GM23338 (cell line): ENCODE data around the gene UST. TPM values are rescaled to one million over a fixed set of nuclear protein-coding genes. Genes with fewer than 3 reads are reported as not detected.

Experiments used
- ATAC-seq: fragments of 200-7000 bp; cut with Tn5 transposase; 3 replicates; pipeline ENCODE4 v1.9.1; 2020
- DNase-seq: peaks from one replicate; pipeline ENCODE4 v3.0.0-alpha.2; 2015; ENCODE audit warnings: low spot score
- H2AFZ ChIP-seq: fragments of 200-600 bp; sonication (generic); 2 replicates; pipeline ENCODE4 v1.8.0; 2016; ENCODE audit warnings: antibody characterized with exemption, mild to moderate bottlenecking, moderate library complexity
- H3F3A ChIP-seq: fragments of 200-600 bp; sonication (generic); replicated peaks from 2 replicates; pipeline ENCODE4 v1.8.0; 2017; ENCODE audit warnings: antibody characterized with exemption, mixed run types, low read depth
- H3K27ac ChIP-seq: fragments of 200-600 bp; sonication (generic); 2 replicates; pipeline ENCODE4 v1.6.1; 2016; ENCODE audit warnings: low read depth
- H3K27me3 ChIP-seq: fragments of 200-600 bp; sonication (generic); 2 replicates; pipeline ENCODE4 v1.8.0; 2016; ENCODE audit warnings: mild to moderate bottlenecking, mixed run types, moderate library complexity; ENCODE audit not compliant: insufficient read depth
- H3K36me3 ChIP-seq: fragments of 200-600 bp; sonication (generic); 2 replicates; pipeline ENCODE4 v1.8.0; 2016; ENCODE audit warnings: mild to moderate bottlenecking; ENCODE audit not compliant: insufficient read depth
- H3K4me1 ChIP-seq: fragments of 200-600 bp; sonication (generic); 2 replicates; pipeline ENCODE4 v1.8.0; 2016; ENCODE audit warnings: mild to moderate bottlenecking, moderate library complexity; ENCODE audit not compliant: insufficient read depth
- H3K4me2 ChIP-seq: fragments of 200-600 bp; sonication (generic); 2 replicates; pipeline ENCODE4 v1.7.1; 2017; ENCODE audit warnings: mixed run types
- H3K4me3 ChIP-seq: fragments of 200-600 bp; sonication (generic); 2 replicates; pipeline ENCODE4 v1.6.1; 2016; ENCODE audit warnings: mixed run types
- H3K79me2 ChIP-seq: fragments of 200-600 bp; sonication (generic); replicated peaks from 2 replicates; pipeline ENCODE4 v1.8.0; 2017; ENCODE audit warnings: mild to moderate bottlenecking; ENCODE audit not compliant: insufficient read depth
- H3K9me2 ChIP-seq: fragments of 200-600 bp; sonication (generic); 2 replicates; pipeline ENCODE4 v1.8.0; 2017; ENCODE audit not compliant: insufficient read depth
- H4K20me1 ChIP-seq: fragments of 200-600 bp; sonication (generic); replicated peaks from 2 replicates; pipeline ENCODE4 v1.8.0; 2017; ENCODE audit warnings: mild to moderate bottlenecking; ENCODE audit not compliant: insufficient read depth
- H3K27ac Mint-ChIP-seq: 2 replicates; pipeline ENCODE4 v1.8.0; 2020; ENCODE audit warnings: inconsistent platforms, mild to moderate bottlenecking, moderate library complexity, mixed read lengths
- H3K27me3 Mint-ChIP-seq: 3 replicates; pipeline ENCODE4 v1.8.0; 2022; ENCODE audit warnings: low read depth, mild to moderate bottlenecking, moderate library complexity, mixed read lengths, inconsistent platforms; ENCODE audit not compliant: insufficient read depth, poor library complexity
- H3K36me3 Mint-ChIP-seq: 3 replicates; pipeline ENCODE4 v1.8.0; 2021; ENCODE audit warnings: low read depth, mild to moderate bottlenecking, inconsistent platforms, moderate library complexity, mixed read lengths
- H3K4me1 Mint-ChIP-seq: 3 replicates; pipeline ENCODE4 v1.8.0; 2020; ENCODE audit warnings: mild to moderate bottlenecking, inconsistent platforms, mixed read lengths
- H3K4me3 Mint-ChIP-seq: 3 replicates; pipeline ENCODE4 v1.8.0; 2021; ENCODE audit warnings: moderate library complexity, mild to moderate bottlenecking, inconsistent platforms, mixed read lengths
- H3K9me3 Mint-ChIP-seq: 3 replicates; pipeline ENCODE4 v1.8.0; 2020; ENCODE audit warnings: moderate library complexity, mild to moderate bottlenecking, inconsistent platforms, mixed read lengths
- CREB1 ChIP-seq: fragments of 250-450 bp; sonication (Bioruptor Pico); IDR thresholded peaks from 2 replicates; pipeline ENCODE4 v1.5.0; 2020; ENCODE audit warnings: low read depth, mild to moderate bottlenecking, moderate library complexity
- EZH2phosphoT487 ChIP-seq: fragments of 200-600 bp; sonication (generic); IDR thresholded peaks from one replicate; pipeline ENCODE4 v1.8.1; 2018; ENCODE audit warnings: antibody characterized with exemption; ENCODE audit not compliant: unreplicated experiment
- JUNB ChIP-seq: IDR thresholded peaks from one replicate; pipeline ENCODE4 v1.6.1; 2016; ENCODE audit warnings: antibody characterized with exemption; ENCODE audit not compliant: unreplicated experiment
- NANOG ChIP-seq: IDR thresholded peaks from 2 replicates; pipeline ENCODE4 v1.6.1; 2016; ENCODE audit warnings: antibody characterized with exemption, borderline replicate concordance
- POLR2AphosphoS5 ChIP-seq: IDR thresholded peaks from 2 replicates; pipeline ENCODE4 v1.6.1; 2016; ENCODE audit warnings: antibody characterized with exemption, low read depth
- STAT1 ChIP-seq: IDR thresholded peaks from one replicate; pipeline ENCODE4 v1.6.1; 2016; ENCODE audit warnings: antibody characterized with exemption; ENCODE audit not compliant: unreplicated experiment
- ZNF114 ChIP-seq: fragments of 250-450 bp; sonication (Bioruptor Pico); IDR thresholded peaks from 2 replicates; pipeline ENCODE4 v1.5.0; 2020; ENCODE audit warnings: mild to moderate bottlenecking, moderate library complexity
- ZNF331 ChIP-seq: fragments of 250-450 bp; sonication (Bioruptor Pico); IDR thresholded peaks from 2 replicates; pipeline ENCODE4 v1.5.0; 2020; ENCODE audit warnings: low read depth, mild to moderate bottlenecking, moderate library complexity
- polyA plus RNA-seq: library from polyadenylated mRNA; unstranded; fragments of >200 nt; fragmentation: Nextera tagmentation; extraction: Ambion mirVana; gene quantifications from 2 replicates; pipeline ENCODE4 v1.2.1, GENCODE V29; 2016
- total RNA-seq: library from RNA; depleted of rRNA; stranded (reverse); fragments of >200 nt; shearing (Covaris generic); gene quantifications from 2 replicates; pipeline ENCODE4 v1.2.3, GENCODE V29; 2014
- TF ChIP-seq, protein P1 (sequence below), 2 experiments: fragments of 200-600 bp in 1 of 2; sonication (generic) in 1 of 2; conservative IDR thresholded peaks; 2 replicates each; pipeline versions ENCODE4 v1.5.1 to v1.6.1; 2016 to 2017; ENCODE audit warnings: antibody characterized with exemption in 2 of 2, low read depth in 2 of 2, mild to moderate bottlenecking in 2 of 2, moderate library complexity in 1 of 2
- TF ChIP-seq, protein P2 (sequence below): fragments of 250-450 bp; sonication (Bioruptor Pico); IDR thresholded peaks from 2 replicates; pipeline ENCODE4 v1.5.0; 2020; ENCODE audit warnings: mild to moderate bottlenecking, moderate library complexity
- TF ChIP-seq, protein P3 (sequence below): IDR thresholded peaks from one replicate; pipeline ENCODE4 v1.6.1; 2018; ENCODE audit warnings: antibody characterized with exemption; ENCODE audit not compliant: unreplicated experiment

The UST gene
- total and polyA plus RNA-seq, 2 experiments from 2014 or later: 12.6 to 33.0 TPM

DNA sequence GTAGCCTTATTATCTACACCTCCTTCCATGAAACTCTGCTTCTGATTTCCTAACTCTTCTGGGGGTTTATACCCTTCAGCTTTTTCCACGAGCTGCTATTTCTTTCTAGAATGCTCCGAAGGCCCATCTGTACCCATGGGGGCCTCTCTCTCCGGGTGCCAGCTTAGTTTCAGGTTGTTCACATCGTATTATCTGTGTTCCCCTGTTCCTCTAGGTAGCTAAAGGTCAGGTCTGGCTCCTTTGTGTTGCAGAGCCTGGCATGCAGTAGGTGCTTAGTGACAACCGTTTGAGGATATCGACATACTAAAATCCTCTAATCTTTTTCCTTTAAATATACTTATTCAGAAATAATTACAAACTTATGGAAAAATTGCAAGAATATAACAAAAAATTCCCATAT lies 73.0 kb downstream of the UST start (continued):
- TF ChIP-seq, protein P1, sequence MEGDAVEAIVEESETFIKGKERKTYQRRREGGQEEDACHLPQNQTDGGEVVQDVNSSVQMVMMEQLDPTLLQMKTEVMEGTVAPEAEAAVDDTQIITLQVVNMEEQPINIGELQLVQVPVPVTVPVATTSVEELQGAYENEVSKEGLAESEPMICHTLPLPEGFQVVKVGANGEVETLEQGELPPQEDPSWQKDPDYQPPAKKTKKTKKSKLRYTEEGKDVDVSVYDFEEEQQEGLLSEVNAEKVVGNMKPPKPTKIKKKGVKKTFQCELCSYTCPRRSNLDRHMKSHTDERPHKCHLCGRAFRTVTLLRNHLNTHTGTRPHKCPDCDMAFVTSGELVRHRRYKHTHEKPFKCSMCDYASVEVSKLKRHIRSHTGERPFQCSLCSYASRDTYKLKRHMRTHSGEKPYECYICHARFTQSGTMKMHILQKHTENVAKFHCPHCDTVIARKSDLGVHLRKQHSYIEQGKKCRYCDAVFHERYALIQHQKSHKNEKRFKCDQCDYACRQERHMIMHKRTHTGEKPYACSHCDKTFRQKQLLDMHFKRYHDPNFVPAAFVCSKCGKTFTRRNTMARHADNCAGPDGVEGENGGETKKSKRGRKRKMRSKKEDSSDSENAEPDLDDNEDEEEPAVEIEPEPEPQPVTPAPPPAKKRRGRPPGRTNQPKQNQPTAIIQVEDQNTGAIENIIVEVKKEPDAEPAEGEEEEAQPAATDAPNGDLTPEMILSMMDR (conservative IDR thresholded peaks at IDR 0.05; ENCODE audit: low read depth in 2 of 2): no peak
- TF ChIP-seq EZH2phosphoT487 (no peak), NANOG (no peak), JUNB (no peak)

DNA sequence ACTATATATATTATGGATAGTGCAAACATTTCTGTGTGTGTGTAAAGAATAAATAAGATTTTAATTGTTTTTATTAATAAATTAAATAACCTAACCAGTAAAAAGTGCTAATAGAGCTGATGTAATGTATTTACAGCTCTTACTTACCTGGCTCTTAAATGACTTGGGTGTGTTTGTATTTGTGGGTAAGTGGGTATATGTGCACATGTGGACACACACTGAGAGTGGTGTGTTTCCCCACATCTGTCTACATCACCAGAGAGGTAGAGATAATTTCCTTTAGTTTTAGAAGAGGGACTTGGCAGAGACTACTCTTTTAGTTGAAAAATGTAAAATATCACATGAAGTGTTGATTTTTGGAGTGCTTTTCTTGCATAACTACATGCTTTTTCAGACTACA lies 76.0 kb downstream of the UST start:
- no peak for ATAC-seq
- H3K36me3 Mint-ChIP-seq: peaks cover 22% of the 10 kb centered on the region
- Histone ChIP-seq H3F3A (no peaks in the 10 kb centered on the region; the same call in 1 of the 2 replicates), H3K9me2 (no peaks in the 10 kb centered on the region; the same call in 1 of the 2 replicates), H3K36me3 (no peaks in the 10 kb centered on the region), H3K79me2 (peaks cover 83% of the 10 kb centered on the region), H3K4me3 (no peak overlapping the region), H3K27me3 (no peaks in the 10 kb centered on the region), H4K20me1 (no peaks in the 10 kb centered on the region), H2AFZ (no peak overlapping the region), H3K4me1 (peaks cover 25% of the 10 kb centered on the region), H3K4me2 (no peak overlapping the region), H3K27ac (no peak overlapping the region)
- H3K4me3 Mint-ChIP-seq: no peak overlapping the region
- peaks cover 9% of the 10 kb centered on the region for H3K27me3 Mint-ChIP-seq
- H3K27ac Mint-ChIP-seq: peak overlapping the region; percentile 66
- H3K9me3 Mint-ChIP-seq: peaks cover 3% of the 10 kb centered on the region; the same call in 2 of the 3 replicates
- DNase-seq: no peak
- H3K4me1 Mint-ChIP-seq: peaks cover 55% of the 10 kb centered on the region
- TF ChIP-seq, protein P2, sequence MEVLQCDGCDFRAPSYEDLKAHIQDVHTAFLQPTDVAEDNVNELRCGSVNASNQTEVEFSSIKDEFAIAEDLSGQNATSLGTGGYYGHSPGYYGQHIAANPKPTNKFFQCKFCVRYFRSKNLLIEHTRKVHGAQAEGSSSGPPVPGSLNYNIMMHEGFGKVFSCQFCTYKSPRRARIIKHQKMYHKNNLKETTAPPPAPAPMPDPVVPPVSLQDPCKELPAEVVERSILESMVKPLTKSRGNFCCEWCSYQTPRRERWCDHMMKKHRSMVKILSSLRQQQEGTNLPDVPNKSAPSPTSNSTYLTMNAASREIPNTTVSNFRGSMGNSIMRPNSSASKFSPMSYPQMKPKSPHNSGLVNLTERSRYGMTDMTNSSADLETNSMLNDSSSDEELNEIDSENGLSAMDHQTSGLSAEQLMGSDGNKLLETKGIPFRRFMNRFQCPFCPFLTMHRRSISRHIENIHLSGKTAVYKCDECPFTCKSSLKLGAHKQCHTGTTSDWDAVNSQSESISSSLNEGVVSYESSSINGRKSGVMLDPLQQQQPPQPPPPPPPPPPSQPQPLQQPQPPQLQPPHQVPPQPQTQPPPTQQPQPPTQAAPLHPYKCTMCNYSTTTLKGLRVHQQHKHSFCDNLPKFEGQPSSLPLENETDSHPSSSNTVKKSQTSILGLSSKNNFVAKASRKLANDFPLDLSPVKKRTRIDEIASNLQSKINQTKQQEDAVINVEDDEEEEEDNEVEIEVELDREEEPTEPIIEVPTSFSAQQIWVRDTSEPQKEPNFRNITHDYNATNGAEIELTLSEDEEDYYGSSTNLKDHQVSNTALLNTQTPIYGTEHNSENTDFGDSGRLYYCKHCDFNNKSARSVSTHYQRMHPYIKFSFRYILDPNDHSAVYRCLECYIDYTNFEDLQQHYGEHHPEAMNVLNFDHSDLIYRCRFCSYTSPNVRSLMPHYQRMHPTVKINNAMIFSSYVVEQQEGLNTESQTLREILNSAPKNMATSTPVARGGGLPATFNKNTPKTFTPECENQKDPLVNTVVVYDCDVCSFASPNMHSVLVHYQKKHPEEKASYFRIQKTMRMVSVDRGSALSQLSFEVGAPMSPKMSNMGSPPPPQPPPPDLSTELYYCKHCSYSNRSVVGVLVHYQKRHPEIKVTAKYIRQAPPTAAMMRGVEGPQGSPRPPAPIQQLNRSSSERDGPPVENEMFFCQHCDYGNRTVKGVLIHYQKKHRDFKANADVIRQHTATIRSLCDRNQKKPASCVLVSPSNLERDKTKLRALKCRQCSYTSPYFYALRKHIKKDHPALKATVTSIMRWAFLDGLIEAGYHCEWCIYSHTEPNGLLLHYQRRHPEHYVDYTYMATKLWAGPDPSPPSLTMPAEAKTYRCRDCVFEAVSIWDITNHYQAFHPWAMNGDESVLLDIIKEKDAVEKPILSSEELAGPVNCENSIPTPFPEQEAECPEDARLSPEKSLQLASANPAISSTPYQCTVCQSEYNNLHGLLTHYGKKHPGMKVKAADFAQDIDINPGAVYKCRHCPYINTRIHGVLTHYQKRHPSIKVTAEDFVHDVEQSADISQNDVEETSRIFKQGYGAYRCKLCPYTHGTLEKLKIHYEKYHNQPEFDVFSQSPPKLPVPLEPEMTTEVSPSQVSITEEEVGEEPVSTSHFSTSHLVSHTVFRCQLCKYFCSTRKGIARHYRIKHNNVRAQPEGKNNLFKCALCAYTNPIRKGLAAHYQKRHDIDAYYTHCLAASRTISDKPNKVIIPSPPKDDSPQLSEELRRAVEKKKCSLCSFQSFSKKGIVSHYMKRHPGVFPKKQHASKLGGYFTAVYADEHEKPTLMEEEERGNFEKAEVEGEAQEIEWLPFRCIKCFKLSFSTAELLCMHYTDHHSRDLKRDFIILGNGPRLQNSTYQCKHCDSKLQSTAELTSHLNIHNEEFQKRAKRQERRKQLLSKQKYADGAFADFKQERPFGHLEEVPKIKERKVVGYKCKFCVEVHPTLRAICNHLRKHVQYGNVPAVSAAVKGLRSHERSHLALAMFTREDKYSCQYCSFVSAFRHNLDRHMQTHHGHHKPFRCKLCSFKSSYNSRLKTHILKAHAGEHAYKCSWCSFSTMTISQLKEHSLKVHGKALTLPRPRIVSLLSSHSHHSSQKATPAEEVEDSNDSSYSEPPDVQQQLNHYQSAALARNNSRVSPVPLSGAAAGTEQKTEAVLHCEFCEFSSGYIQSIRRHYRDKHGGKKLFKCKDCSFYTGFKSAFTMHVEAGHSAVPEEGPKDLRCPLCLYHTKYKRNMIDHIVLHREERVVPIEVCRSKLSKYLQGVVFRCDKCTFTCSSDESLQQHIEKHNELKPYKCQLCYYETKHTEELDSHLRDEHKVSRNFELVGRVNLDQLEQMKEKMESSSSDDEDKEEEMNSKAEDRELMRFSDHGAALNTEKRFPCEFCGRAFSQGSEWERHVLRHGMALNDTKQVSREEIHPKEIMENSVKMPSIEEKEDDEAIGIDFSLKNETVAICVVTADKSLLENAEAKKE (CRISPR knock-in tag): no peak
- TF ChIP-seq, protein P1 (conservative IDR thresholded peaks at IDR 0.05; ENCODE audit: low read depth in 2 of 2): no peak
- TF ChIP-seq ZNF114 (CRISPR knock-in tag) (no peak), JUNB (no peak), CREB1 (CRISPR knock-in tag) (no peak), POLR2AphosphoS5 (no peak), NANOG (no peak), EZH2phosphoT487 (no peak), STAT1 (no peak), ZNF331 (CRISPR knock-in tag) (no peak)
- TF ChIP-seq, protein P3, sequence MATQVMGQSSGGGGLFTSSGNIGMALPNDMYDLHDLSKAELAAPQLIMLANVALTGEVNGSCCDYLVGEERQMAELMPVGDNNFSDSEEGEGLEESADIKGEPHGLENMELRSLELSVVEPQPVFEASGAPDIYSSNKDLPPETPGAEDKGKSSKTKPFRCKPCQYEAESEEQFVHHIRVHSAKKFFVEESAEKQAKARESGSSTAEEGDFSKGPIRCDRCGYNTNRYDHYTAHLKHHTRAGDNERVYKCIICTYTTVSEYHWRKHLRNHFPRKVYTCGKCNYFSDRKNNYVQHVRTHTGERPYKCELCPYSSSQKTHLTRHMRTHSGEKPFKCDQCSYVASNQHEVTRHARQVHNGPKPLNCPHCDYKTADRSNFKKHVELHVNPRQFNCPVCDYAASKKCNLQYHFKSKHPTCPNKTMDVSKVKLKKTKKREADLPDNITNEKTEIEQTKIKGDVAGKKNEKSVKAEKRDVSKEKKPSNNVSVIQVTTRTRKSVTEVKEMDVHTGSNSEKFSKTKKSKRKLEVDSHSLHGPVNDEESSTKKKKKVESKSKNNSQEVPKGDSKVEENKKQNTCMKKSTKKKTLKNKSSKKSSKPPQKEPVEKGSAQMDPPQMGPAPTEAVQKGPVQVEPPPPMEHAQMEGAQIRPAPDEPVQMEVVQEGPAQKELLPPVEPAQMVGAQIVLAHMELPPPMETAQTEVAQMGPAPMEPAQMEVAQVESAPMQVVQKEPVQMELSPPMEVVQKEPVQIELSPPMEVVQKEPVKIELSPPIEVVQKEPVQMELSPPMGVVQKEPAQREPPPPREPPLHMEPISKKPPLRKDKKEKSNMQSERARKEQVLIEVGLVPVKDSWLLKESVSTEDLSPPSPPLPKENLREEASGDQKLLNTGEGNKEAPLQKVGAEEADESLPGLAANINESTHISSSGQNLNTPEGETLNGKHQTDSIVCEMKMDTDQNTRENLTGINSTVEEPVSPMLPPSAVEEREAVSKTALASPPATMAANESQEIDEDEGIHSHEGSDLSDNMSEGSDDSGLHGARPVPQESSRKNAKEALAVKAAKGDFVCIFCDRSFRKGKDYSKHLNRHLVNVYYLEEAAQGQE: no peak
